H9 (cell line): ENCODE results near the gene PHC3. TPM values are rescaled to one million over a fixed set of nuclear protein-coding genes. Genes with fewer than 3 reads are reported as not detected.

Experiments used
- DNase-seq: peaks from one replicate; pipeline ENCODE4 v3.0.0-alpha.2; 2017
- H2AFZ ChIP-seq: one replicate; pipeline ENCODE4 v1.6.1; 2013; ENCODE audit warnings: mild to moderate bottlenecking, low read length, control low read depth, moderate library complexity
- H2AK5ac ChIP-seq: 2 replicates; pipeline ENCODE4 v1.6.1; 2013; ENCODE audit warnings: low read length, control low read depth, mixed read lengths; ENCODE audit not compliant: insufficient read length
- H2BK120ac ChIP-seq: one replicate; pipeline ENCODE4 v1.6.1; 2013; ENCODE audit warnings: low read depth, mild to moderate bottlenecking, low read length, control low read depth, inconsistent platforms; ENCODE audit not compliant: poor library complexity, severe bottlenecking
- H2BK12ac ChIP-seq: 2 replicates; pipeline ENCODE4 v1.6.1; 2013; ENCODE audit warnings: low read length, control low read depth, mixed read lengths, low read depth; ENCODE audit not compliant: insufficient read length
- H2BK15ac ChIP-seq: 2 replicates; pipeline ENCODE4 v1.6.1; 2013; ENCODE audit warnings: low read depth, low read length, control low read depth
- H2BK20ac ChIP-seq: one replicate; pipeline ENCODE4 v1.6.1; 2013; ENCODE audit warnings: low read depth, mild to moderate bottlenecking, low read length, control low read depth, inconsistent platforms; ENCODE audit not compliant: poor library complexity, severe bottlenecking
- H2BK5ac ChIP-seq: 2 replicates; pipeline ENCODE4 v1.6.1; 2013; ENCODE audit warnings: low read length, control low read depth, mixed read lengths; ENCODE audit not compliant: insufficient read length
- H3K14ac ChIP-seq: 2 replicates; pipeline ENCODE4 v1.6.1; 2013; ENCODE audit warnings: low read length, control low read depth; ENCODE audit not compliant: insufficient read depth
- H3K18ac ChIP-seq: 2 replicates; pipeline ENCODE4 v1.6.1; 2013; ENCODE audit warnings: low read depth, mild to moderate bottlenecking, mixed read lengths, low read length, control low read depth; ENCODE audit not compliant: insufficient read length
- H3K23ac ChIP-seq: 2 replicates; pipeline ENCODE4 v1.6.1; 2013; ENCODE audit warnings: low read length, control low read depth, mixed read lengths, low read depth; ENCODE audit not compliant: insufficient read length
- H3K23me2 ChIP-seq: 2 replicates; pipeline ENCODE4 v1.6.1; 2013; ENCODE audit warnings: low read depth, mild to moderate bottlenecking, mixed read lengths, low read length, control low read depth; ENCODE audit not compliant: insufficient read length, poor library complexity, severe bottlenecking
- H3K27ac ChIP-seq: 2 replicates; pipeline ENCODE4 v1.5.1; 2013; ENCODE audit warnings: low read length, control low read depth, mixed read lengths, low read depth; ENCODE audit not compliant: insufficient read length
- H3K27me3 ChIP-seq: 2 replicates; pipeline ENCODE4 v1.6.1; 2013; ENCODE audit warnings: low read length, control low read depth, inconsistent platforms; ENCODE audit not compliant: insufficient read depth
- H3K4ac ChIP-seq: 2 replicates; pipeline ENCODE4 v1.6.1; 2013; ENCODE audit warnings: low read depth, mild to moderate bottlenecking, control low read depth, inconsistent platforms, low read length, moderate library complexity
- H3K4me1 ChIP-seq: 2 replicates; pipeline ENCODE4 v1.6.1; 2013; ENCODE audit warnings: low read length, control low read depth, inconsistent platforms; ENCODE audit not compliant: insufficient read depth
- H3K4me2 ChIP-seq: 2 replicates; pipeline ENCODE4 v1.6.1; 2013; ENCODE audit warnings: low read length, control low read depth, mixed read lengths; ENCODE audit not compliant: insufficient read length, insufficient read depth
- H3K56ac ChIP-seq: 2 replicates; pipeline ENCODE4 v1.6.1; 2013; ENCODE audit warnings: low read depth, mild to moderate bottlenecking, mixed read lengths, low read length, control low read depth; ENCODE audit not compliant: insufficient read length
- H3K79me1 ChIP-seq: 2 replicates; pipeline ENCODE4 v1.6.1; 2013; ENCODE audit warnings: low read depth, mild to moderate bottlenecking, moderate library complexity, low read length, control low read depth, inconsistent platforms; ENCODE audit not compliant: insufficient read depth, poor library complexity, severe bottlenecking
- H3K79me2 ChIP-seq: 2 replicates; pipeline ENCODE4 v1.6.1; 2013; ENCODE audit warnings: low read length, control low read depth, inconsistent platforms; ENCODE audit not compliant: insufficient read depth
- H3K9ac ChIP-seq: 2 replicates; pipeline ENCODE4 v1.6.1; 2013; ENCODE audit warnings: low read length, control low read depth, mixed read lengths; ENCODE audit not compliant: insufficient read length; ENCODE audit errors: extremely low read depth
- H3K9me3 ChIP-seq: one replicate; pipeline ENCODE4 v1.6.1; 2013; ENCODE audit warnings: low read depth, low read length, inconsistent platforms; ENCODE audit not compliant: control insufficient read depth
- H3T11ph ChIP-seq: one replicate; pipeline ENCODE4 v1.6.1; 2013; ENCODE audit warnings: mild to moderate bottlenecking, low read length, control low read depth, inconsistent platforms
- H4K20me1 ChIP-seq: one replicate; pipeline ENCODE4 v1.6.1; 2013; ENCODE audit not compliant: control insufficient read depth, insufficient read length, insufficient read depth
- H4K5ac ChIP-seq: 2 replicates; pipeline ENCODE4 v1.6.1; 2013; ENCODE audit warnings: low read depth, mild to moderate bottlenecking, mixed read lengths, low read length, control low read depth; ENCODE audit not compliant: insufficient read length
- H4K8ac ChIP-seq: replicated peaks from 2 replicates; pipeline ENCODE4 v1.6.1; 2013; ENCODE audit warnings: low read length, control low read depth, mixed read lengths, low read depth; ENCODE audit not compliant: insufficient read length
- H4K91ac ChIP-seq: 2 replicates; pipeline ENCODE4 v1.6.1; 2013; ENCODE audit warnings: low read depth, mild to moderate bottlenecking, moderate library complexity, mixed read lengths, low read length, control low read depth; ENCODE audit not compliant: insufficient read length
- H3K27ac Mint-ChIP-seq, 3 experiments: 2 replicates in 2 of 3; 3 replicates in 1 of 3; pipeline ENCODE4 v1.8.0; 2020 to 2021; ENCODE audit warnings: mixed read lengths in 3 of 3, mild to moderate bottlenecking in 1 of 3, moderate library complexity in 1 of 3
- H3K27me3 Mint-ChIP-seq: 2 replicates; pipeline ENCODE4 v1.8.0; 2021; ENCODE audit warnings: low read depth, mild to moderate bottlenecking, moderate library complexity, mixed read lengths
- H3K36me3 Mint-ChIP-seq, 3 experiments: 2 replicates in 2 of 3; 3 replicates in 1 of 3; pipeline ENCODE4 v1.8.0; 2020 to 2021; ENCODE audit warnings: low read depth in 3 of 3, mixed read lengths in 3 of 3; ENCODE audit not compliant: insufficient read depth in 1 of 3
- H3K4me1 Mint-ChIP-seq, 2 experiments: 2 replicates each; pipeline ENCODE4 v1.8.0; 2020; ENCODE audit warnings: mixed read lengths in 2 of 2
- H3K4me3 Mint-ChIP-seq, 2 experiments: 2 replicates in 1 of 2; 3 replicates in 1 of 2; pipeline ENCODE4 v1.8.0; 2020 to 2021; ENCODE audit warnings: mild to moderate bottlenecking in 2 of 2, mixed read lengths in 2 of 2, moderate library complexity in 1 of 2
- H3K9me3 Mint-ChIP-seq, 2 experiments: 2 replicates in 1 of 2; 3 replicates in 1 of 2; pipeline ENCODE4 v1.8.0; 2020; ENCODE audit warnings: mild to moderate bottlenecking in 2 of 2, mixed read lengths in 2 of 2, moderate library complexity in 1 of 2
- CTCF ChIP-seq: fragments of 200-600 bp; sonication (generic); conservative IDR thresholded peaks from 3 replicates; pipeline ENCODE4 v1.8.0; 2021; ENCODE audit warnings: antibody characterized with exemption, mild to moderate bottlenecking
- WGBS: extraction: QIAGEN DNeasy Blood & Tissue Kit; methylation state at CpG from one replicate; pipeline ENCODE4 v1.1.7; 2013; ENCODE audit warnings: missing lambda C conversion rate, low lambda C conversion rate, mixed read lengths; ENCODE audit not compliant: insufficient read length; ENCODE audit errors: extremely low coverage; 5-methylcytosine and 5-hydroxymethylcytosine counted together
- total RNA-seq: library from RNA; stranded (reverse); gene quantifications from 2 replicates; pipeline ENCODE4 v1.2.1, GENCODE V29; 2021

Gene PHC3
- total RNA-seq, 1 experiment from 2014 or later, result 26.4 TPM

- DNase-seq, result no peak
- Histone ChIP-seq H3K14ac (no peak overlapping the region), H3K4me2 (no peak overlapping the region), H3K4me1 (peaks cover 8% of the 10 kb centered on the region; the same call in 1 of the 2 replicates), H3K9me3 (no peaks in the 10 kb centered on the region), H4K5ac (no peak overlapping the region), H2AFZ (no peak overlapping the region), H2BK20ac (no peak overlapping the region), H3K23me2 (no peaks in the 10 kb centered on the region), H3K9ac (no peak overlapping the region), H2BK12ac (no peak overlapping the region), H3K23ac (no peak overlapping the region), H3K27me3 (no peaks in the 10 kb centered on the region), H2BK5ac (no peak overlapping the region), H3K18ac (no peak overlapping the region), H3K79me2 (no peaks in the 10 kb centered on the region; the same call in 1 of the 2 replicates), H3K4ac (no peak overlapping the region), H3K79me1 (no peaks in the 10 kb centered on the region), H2AK5ac (no peak overlapping the region), H4K8ac (no peak overlapping the region), H2BK120ac (no peak overlapping the region), H4K20me1 (no peaks in the 10 kb centered on the region), H4K91ac (no peak overlapping the region), H3T11ph (no peak overlapping the region), H3K27ac (no peak overlapping the region), H3K56ac (no peak overlapping the region), H2BK15ac (no peak overlapping the region)
- TF ChIP-seq CTCF, result no peak
- H3K4me1 Mint-ChIP-seq, result peaks cover 31 to 38% of the 10 kb centered on the region in 2 experiments
- peaks cover 0 to 6% of the 10 kb centered on the region in 2 experiments; a peak in 2 of 5 replicates for H3K9me3 Mint-ChIP-seq
- no peak overlapping the region; a peak in 1 of 7 replicates for H3K27ac Mint-ChIP-seq
- H3K27me3 Mint-ChIP-seq, result no peaks in the 10 kb centered on the region
- peaks cover 7 to 10% (median 9%) of the 10 kb centered on the region in 3 experiments; a peak in 6 of 7 replicates for H3K36me3 Mint-ChIP-seq
- no CpG with 5 or more reads among the region's 5 CpGs for WGBS
- H3K4me3 Mint-ChIP-seq, result no peak overlapping the region
Observed at GRCh38 chr3:170055209-170055608, 126.3 kb downstream of the PHC3 start.
